NCI-H146 (cell line): ENCODE measurements around the gene NLRX1.
"Not testable (repeated sequence)": the region's sequence is repeated elsewhere in the genome, so short reads cannot be mapped to it uniquely, and the experiment has no call there.

Source experiments
- DNase-seq: peaks from one replicate; lab custom pipeline; 2025; lab: John Stamatoyannopoulos, UW

The NLRX1 gene

GRCh38 chr11:119185981-119186634 lies 17.6 kb downstream of the NLRX1 start:
- no peak for DNase-seq

- no peak for DNase-seq
Measured at GRCh38 chr11:119187123-119187892, 18.8 kb downstream of the NLRX1 start.

- DNase-seq, result no peak
Measured at GRCh38 chr11:119188067-119188466, 19.5 kb downstream of the NLRX1 start.

- no peak for DNase-seq
Measured at GRCh38 chr11:119188887-119189286, 20.4 kb downstream of the NLRX1 start.

- DNase-seq, result no peak
Measured at GRCh38 chr11:119189393-119189792, 20.9 kb downstream of the NLRX1 start.

- DNase-seq, result no peak
Measured at GRCh38 chr11:119190531-119190930, 22.0 kb downstream of the NLRX1 start.

- not testable (repeated sequence) for DNase-seq
Measured at GRCh38 chr11:119191265-119191664, 22.7 kb downstream of the NLRX1 start.

GRCh38 chr11:119192111-119192510 lies 23.6 kb downstream of the NLRX1 start:
- no peak for DNase-seq

- no peak for DNase-seq
Measured at GRCh38 chr11:119193001-119193400, 24.5 kb downstream of the NLRX1 start.

- no peak for DNase-seq
Measured at GRCh38 chr11:119193626-119194025, 25.1 kb downstream of the NLRX1 start.

GRCh38 chr11:119194811-119195440 lies 26.4 kb downstream of the NLRX1 start:
- no peak for DNase-seq

GRCh38 chr11:119195680-119196079 lies 27.2 kb downstream of the NLRX1 start:
- peak; percentile 92 for DNase-seq

GRCh38 chr11:119196833-119197483 lies 28.4 kb downstream of the NLRX1 start:
- DNase-seq, result peak; percentile 90

GRCh38 chr11:119198925-119199324 lies 30.4 kb downstream of the NLRX1 start:
- DNase-seq, result no peak

GRCh38 chr11:119201236-119201635 lies 32.7 kb downstream of the NLRX1 start:
- DNase-seq, result not testable (repeated sequence)

GRCh38 chr11:119202554-119202953 lies 34.0 kb downstream of the NLRX1 start:
- no peak for DNase-seq

GRCh38 chr11:119204066-119204465 lies 35.5 kb downstream of the NLRX1 start:
- no peak for DNase-seq

GRCh38 chr11:119205080-119205479 lies 36.6 kb downstream of the NLRX1 start:
- DNase-seq, result no peak

GRCh38 chr11:119205574-119206510 lies 37.3 kb downstream of the NLRX1 start, which contains the start of gene CBL:
TSS of gene CBL (plus strand) at chr11:119206339. CDS start at chr11:119206418, 79 bp downstream.
- DNase-seq, result peak; percentile 96

GRCh38 chr11:119206511-119207414 lies 38.2 kb downstream of the NLRX1 start:
- DNase-seq, result peak; percentile 82
